Epithelial cell of esophagus (primary cell): ENCODE data around the gene RALGPS1.

Source experiments
- DNase-seq: peaks from one replicate; pipeline ENCODE4 v3.0.0; 2010; ENCODE audit warnings: low read depth
- H3K4me3 ChIP-seq: 2 replicates; pipeline ENCODE4 v1.5.1; 2011; ENCODE audit warnings: mild to moderate bottlenecking, low read length, control low read depth
- CTCF ChIP-seq: IDR thresholded peaks from 2 replicates; pipeline ENCODE4 v1.5.1; 2011; ENCODE audit warnings: low read depth, mild to moderate bottlenecking, low read length, control low read depth, inconsistent platforms; ENCODE audit not compliant: insufficient read depth; ENCODE audit errors: missing control alignments

RALGPS1 gene

GRCh38 chr9:127207734-127208410 lies 293.3 kb downstream of the RALGPS1 start:
- DNase-seq, result no peak
- H3K4me3 ChIP-seq, result no peak overlapping the region
- TF ChIP-seq CTCF, result no peak

- no peak overlapping the region for H3K4me3 ChIP-seq
- no peak for TF ChIP-seq CTCF
- no peak for DNase-seq
Measured at GRCh38 chr9:127208416-127208815, 293.8 kb downstream of the RALGPS1 start.

- TF ChIP-seq CTCF, result no peak
- DNase-seq, result no peak
- H3K4me3 ChIP-seq, result no peak overlapping the region
Measured at GRCh38 chr9:127209220-127209619, 294.6 kb downstream of the RALGPS1 start.

- no peak for DNase-seq
- H3K4me3 ChIP-seq, result no peak overlapping the region
- no peak for TF ChIP-seq CTCF
Measured at GRCh38 chr9:127209948-127210640, 295.5 kb downstream of the RALGPS1 start.

GRCh38 chr9:127210851-127211730 lies 296.5 kb downstream of the RALGPS1 start:
- no peak for TF ChIP-seq CTCF
- H3K4me3 ChIP-seq, result no peak overlapping the region
- no peak for DNase-seq

GRCh38 chr9:127211983-127212382 lies 297.4 kb downstream of the RALGPS1 start:
- H3K4me3 ChIP-seq, result no peak overlapping the region
- no peak for DNase-seq
- no peak for TF ChIP-seq CTCF
